SU-DHL-6 (cell line): ENCODE measurements around the gene VMO1.

Experiments
- H2AFZ ChIP-seq: fragments of 200-600 bp; sonication (generic); 2 replicates; pipeline ENCODE4 v1.6.1; 2014; ENCODE audit warnings: low read depth, mild to moderate bottlenecking, moderate library complexity, mixed read lengths, antibody characterized with exemption, low read length; ENCODE audit not compliant: severe bottlenecking
- H3F3A ChIP-seq: fragments of 200-600 bp; shearing (Covaris generic); 2 replicates; pipeline ENCODE4 v1.6.0; 2016; ENCODE audit warnings: antibody characterized with exemption, mild to moderate bottlenecking; ENCODE audit not compliant: insufficient read depth
- H3K27ac ChIP-seq: fragments of 200-600 bp; sonication (generic); 2 replicates; pipeline ENCODE4 v1.5.1; 2016; ENCODE audit warnings: low read depth, mild to moderate bottlenecking, low read length, moderate library complexity, mixed read lengths
- H3K27me3 ChIP-seq: fragments of 200-600 bp; sonication (generic), shearing (Covaris generic); 2 replicates; pipeline ENCODE4 v1.6.0; 2014; ENCODE audit warnings: mild to moderate bottlenecking, low read length
- H3K36me3 ChIP-seq: fragments of 200-600 bp; sonication (generic); 2 replicates; pipeline ENCODE4 v1.6.1; 2014; ENCODE audit warnings: mild to moderate bottlenecking, low read length, mixed read lengths
- H3K4me2 ChIP-seq: fragments of 300-600, 200-600 bp; shearing (Covaris generic), sonication (generic); 2 replicates; pipeline ENCODE4 v1.6.0; 2014; ENCODE audit warnings: low read length, low read depth, mild to moderate bottlenecking; ENCODE audit not compliant: poor library complexity, severe bottlenecking
- H3K4me3 ChIP-seq: fragments of 200-600 bp; sonication (generic); 2 replicates; pipeline ENCODE4 v1.5.1; 2014; ENCODE audit warnings: antibody characterized with exemption, low read length, mild to moderate bottlenecking, mixed read lengths; ENCODE audit not compliant: insufficient read depth, poor library complexity, severe bottlenecking
- H3K79me2 ChIP-seq: fragments of 200-600 bp; sonication (generic); 2 replicates; pipeline ENCODE4 v1.6.1; 2014; ENCODE audit warnings: mild to moderate bottlenecking, low read length, moderate library complexity; ENCODE audit not compliant: insufficient read depth
- H3K9ac ChIP-seq: fragments of 200-600 bp; sonication (generic); 2 replicates; pipeline ENCODE4 v1.7.0; 2014; ENCODE audit warnings: mild to moderate bottlenecking, low read length
- H3K9me2 ChIP-seq: fragments of 200-600 bp; sonication (generic); replicated peaks from 2 replicates; pipeline ENCODE4 v1.6.1; 2014; ENCODE audit warnings: low read length; ENCODE audit not compliant: insufficient read depth
- H3K9me3 ChIP-seq: fragments of 200-600 bp; sonication (generic); 2 replicates; pipeline ENCODE4 v1.6.1; 2014; ENCODE audit warnings: low read length, mixed read lengths; ENCODE audit not compliant: insufficient read depth
- H4K20me1 ChIP-seq: fragments of 200-600 bp; sonication (generic); 2 replicates; pipeline ENCODE4 v1.6.1; 2014; ENCODE audit warnings: low read depth, mild to moderate bottlenecking, antibody characterized with exemption, low read length, moderate library complexity, mixed read lengths
- CTCF ChIP-seq: fragments of 200-600 bp; sonication (generic); IDR thresholded peaks from one replicate; pipeline ENCODE4 v1.5.1; 2017; ENCODE audit warnings: antibody characterized with exemption, mild to moderate bottlenecking, low read length, moderate library complexity; ENCODE audit not compliant: insufficient read depth, poor library complexity, severe bottlenecking
- EZH2phosphoT487 ChIP-seq: fragments of 200-600 bp; sonication (generic), shearing (Covaris generic); conservative IDR thresholded peaks from 2 replicates; pipeline ENCODE4 v1.6.1; 2018; ENCODE audit warnings: mild to moderate bottlenecking, antibody characterized with exemption, low read length, moderate library complexity, mixed read lengths

Gene VMO1

GRCh38 chr17:4815043-4815675 lies 29.0 kb upstream of the VMO1 start:
- Histone ChIP-seq H3K9me2 (no peaks in the 10 kb centered on the region), H3K36me3 (no peaks in the 10 kb centered on the region), H3K4me2 (no peak overlapping the region), H3F3A (no peaks in the 10 kb centered on the region), H3K79me2 (no peaks in the 10 kb centered on the region), H3K9me3 (no peaks in the 10 kb centered on the region), H2AFZ (no peak overlapping the region), H3K4me3 (no peak overlapping the region), H3K27me3 (no peaks in the 10 kb centered on the region), H3K27ac (no peak overlapping the region), H3K9ac (no peak overlapping the region), H4K20me1 (no peaks in the 10 kb centered on the region)
- TF ChIP-seq CTCF (no peak), EZH2phosphoT487 (no peak)

- Histone ChIP-seq H3K79me2 (no peaks in the 10 kb centered on the region), H3K9me2 (no peaks in the 10 kb centered on the region), H4K20me1 (no peaks in the 10 kb centered on the region), H3K27ac (no peak overlapping the region), H3K4me2 (no peak overlapping the region), H3K9ac (no peak overlapping the region), H2AFZ (no peak overlapping the region), H3K9me3 (no peaks in the 10 kb centered on the region), H3K36me3 (no peaks in the 10 kb centered on the region), H3K27me3 (no peaks in the 10 kb centered on the region), H3K4me3 (no peak overlapping the region), H3F3A (no peaks in the 10 kb centered on the region)
- TF ChIP-seq CTCF, result no peak
- TF ChIP-seq EZH2phosphoT487, result no peak
Observed at GRCh38 chr17:4812690-4813089, 26.5 kb upstream of the VMO1 start.

GRCh38 chr17:4811471-4811870 lies 25.3 kb upstream of the VMO1 start:
- H3K4me2 ChIP-seq, result no peak overlapping the region

More at GRCh38 chr17:4811471-4811870, 25.3 kb upstream of the VMO1 start:
- H3F3A ChIP-seq, result 0 out of 2 replicates have a peak, but pooled peaks cover under 1% of the 10 kb centered on the region
- no peak overlapping the region for H2AFZ ChIP-seq
- no peaks in the 10 kb centered on the region for H3K79me2 ChIP-seq
- H3K36me3 ChIP-seq, result no peaks in the 10 kb centered on the region
- no peak overlapping the region for H3K4me3 ChIP-seq
- H3K27ac ChIP-seq, result no peak overlapping the region
- no peaks in the 10 kb centered on the region for H3K9me2 ChIP-seq
- TF ChIP-seq EZH2phosphoT487 (no peak), CTCF (no peak)
- H3K27me3 ChIP-seq, result no peaks in the 10 kb centered on the region
- no peak overlapping the region for H3K9ac ChIP-seq
- no peaks in the 10 kb centered on the region for H3K9me3 ChIP-seq
- no peaks in the 10 kb centered on the region for H4K20me1 ChIP-seq
